Sigmoid colon (tissue), 3 donors: ENCODE measurements around the gene RLIM.

Source experiments
- CTCF ChIP-seq, 4 experiments: fragments of 450-650 bp in 3 of 4; fragments of 200-600 bp in 1 of 4; IDR thresholded peaks; one replicate each; pipeline ENCODE4 v1.5.1; 2016 to 2019; ENCODE audit warnings: antibody characterized with exemption in 4 of 4, mild to moderate bottlenecking in 3 of 4, moderate library complexity in 2 of 4
- POLR2A ChIP-seq, 2 donors: fragments of 450-650 bp; IDR thresholded peaks; one replicate each; pipeline ENCODE4 v1.6.1; 2016; ENCODE audit warnings: antibody characterized with exemption in 2 of 2, mild to moderate bottlenecking in 2 of 2, moderate library complexity in 2 of 2

GRCh38 chrX:74540635-74541249 lies 73.7 kb downstream of the RLIM start:
- TF ChIP-seq CTCF (IDR thresholded peaks at IDR 0.05): no peak
- no peak for TF ChIP-seq POLR2A (IDR thresholded peaks at IDR 0.05)
